K562 (cell line): Measurements from ENCODE around the gene APOM. TPM values are rescaled to one million over a fixed set of nuclear protein-coding genes. Genes with fewer than 3 reads are reported as not detected.

Source experiments
- DIDO1 ChIP-seq: fragments of 450-650 bp; IDR thresholded peaks from 2 replicates; pipeline ENCODE4 v1.6.1; 2016; ENCODE audit warnings: low read depth, missing biosample characterization, missing genetic modification characterization
- EP400 ChIP-seq: fragments of 450-650 bp; IDR thresholded peaks from 2 replicates; pipeline ENCODE4 v1.6.1; 2017; ENCODE audit warnings: antibody characterized with exemption, mild to moderate bottlenecking, moderate library complexity
- ESRRA ChIP-seq: fragments of 450-650 bp; IDR thresholded peaks from 2 replicates; pipeline ENCODE4 v1.6.1; 2014; ENCODE audit warnings: low read depth, mild to moderate bottlenecking, moderate library complexity, borderline replicate concordance
- EWSR1 ChIP-seq: fragments of 450-650 bp; IDR thresholded peaks from 2 replicates; pipeline ENCODE4 v1.6.1; 2018; ENCODE audit warnings: borderline replicate concordance, mild to moderate bottlenecking, low read depth, moderate library complexity; ENCODE audit not compliant: partially characterized antibody
- HDAC2 ChIP-seq: fragments of 450-650 bp; IDR thresholded peaks from 2 replicates; pipeline ENCODE4 v1.6.1; 2016; ENCODE audit warnings: mild to moderate bottlenecking
- KDM1A ChIP-seq, 2 experiments: fragments of 450-650 bp; IDR thresholded peaks; 2 replicates each; pipeline ENCODE4 v1.6.1; 2016; ENCODE audit warnings: mild to moderate bottlenecking in 2 of 2
- MAFF ChIP-seq: IDR thresholded peaks from 2 replicates; pipeline ENCODE4 v1.6.1; 2012; ENCODE audit warnings: low read length, improper control_type of control experiment
- MYC ChIP-seq, 2 experiments: fragments of 250-450 bp in 1 of 2; sonication (Bioruptor Pico) in 1 of 2; IDR thresholded peaks; 2 replicates each; pipeline versions ENCODE4 v1.5.1 to v1.6.1; 2012 to 2021; ENCODE audit warnings: low read depth in 2 of 2, borderline replicate concordance in 1 of 2, improper control_type of control experiment in 1 of 2, low read length in 1 of 2, mild to moderate bottlenecking in 1 of 2, moderate library complexity in 1 of 2
- POLR2AphosphoS5 ChIP-seq: IDR thresholded peaks from 2 replicates; pipeline ENCODE4 v1.6.1; 2011; ENCODE audit warnings: mild to moderate bottlenecking, low read depth, low read length, moderate library complexity; ENCODE audit not compliant: control insufficient read depth, insufficient read depth
- SRF ChIP-seq, 2 experiments: fragments of 250-450, 450-650 bp in 1 of 2; sonication (Bioruptor Pico) in 1 of 2; sonication (generic) in 1 of 2; formaldehyde crosslinking; IDR thresholded peaks; 2 replicates each; pipeline versions ENCODE4 v1.5.0 to v1.5.1; 2020 to 2022; ENCODE audit warnings: mild to moderate bottlenecking in 1 of 2, missing genetic modification reagents in 1 of 2
- STAT5A ChIP-seq: IDR thresholded peaks from 2 replicates; pipeline ENCODE4 v1.6.1; 2012; ENCODE audit warnings: low read length, inconsistent platforms, borderline replicate concordance
- TCF7L2 ChIP-seq: fragments of 150-350 bp; IDR thresholded peaks from 2 replicates; pipeline ENCODE4 v1.6.1; 2016; ENCODE audit warnings: low read depth, mild to moderate bottlenecking, low read length, moderate library complexity
- TRIM24 ChIP-seq, 2 experiments: fragments of 450-650 bp; IDR thresholded peaks; 2 replicates each; pipeline ENCODE4 v1.6.1; 2016
- ZBTB1 ChIP-seq: sonication (generic); formaldehyde crosslinking; IDR thresholded peaks from 2 replicates; pipeline ENCODE4 v1.8.1; 2023; ENCODE audit warnings: missing genetic modification reagents, low read depth, mild to moderate bottlenecking, borderline replicate concordance
- ZC3H4 ChIP-seq: sonication (generic); formaldehyde crosslinking; IDR thresholded peaks from 2 replicates; pipeline ENCODE4 v1.9.0; 2021; ENCODE audit warnings: missing genetic modification reagents, borderline replicate concordance
- ZHX1 ChIP-seq: fragments of 150-350 bp; conservative IDR thresholded peaks from 2 replicates; pipeline ENCODE4 v1.6.1; 2014; ENCODE audit warnings: low read length
- ZNF143 ChIP-seq: sonication (generic); formaldehyde crosslinking; IDR thresholded peaks from 2 replicates; pipeline ENCODE4 v1.9.0; 2022; ENCODE audit warnings: mild to moderate bottlenecking, missing genetic modification reagents
- ZNF239 ChIP-seq: fragments of 250-450 bp; sonication (Bioruptor Pico); IDR thresholded peaks from 2 replicates; pipeline ENCODE4 v1.4.0; 2020; ENCODE audit warnings: mild to moderate bottlenecking
- ZNF3 ChIP-seq: fragments of 250-450 bp; sonication (Bioruptor Pico); IDR thresholded peaks from 2 replicates; pipeline ENCODE4 v1.5.0; 2021; ENCODE audit warnings: mild to moderate bottlenecking, moderate library complexity
- ZNF561 ChIP-seq: fragments of 450-650 bp; formaldehyde crosslinking; conservative IDR thresholded peaks from 2 replicates; pipeline ENCODE4 v1.4.0; 2020; ENCODE audit warnings: mild to moderate bottlenecking, moderate library complexity
- ZNF668 ChIP-seq: fragments of 250-450 bp; sonication (Bioruptor Pico); IDR thresholded peaks from 2 replicates; pipeline ENCODE4 v1.8.0; 2022; ENCODE audit warnings: mild to moderate bottlenecking, inconsistent platforms
- polyA plus RNA-seq, 8 experiments: library from polyadenylated mRNA; depleted of rRNA in 4 of 8; stranded (reverse) in 5 of 8; unstranded in 3 of 8; fragments of >200 nt; fragmentation: Nextera tagmentation in 2 of 8; fragmentation: Illumina TruSeq in 1 of 8; extraction: Ambion mirVana in 2 of 8; extraction: Trizol in 1 of 8; gene quantifications; 2 replicates each; pipeline versions ENCODE4 v1.2.1 to v1.2.3, GENCODE V29; 2011 to 2014; ENCODE audit warnings: inconsistent platforms in 1 of 8, missing spikeins in 1 of 8
- total RNA-seq, 7 experiments: library from RNA; depleted of rRNA in 6 of 7; stranded (reverse); fragments of >200 nt in 6 of 7; fragmentation: Illumina TruSeq in 2 of 7; extraction: Trizol in 2 of 7; gene quantifications; 2 replicates each; pipeline versions ENCODE4 v1.2.1 to v1.2.3, GENCODE V29; 2011 to 2021; ENCODE audit warnings: low replicate concordance in 1 of 7
- TF ChIP-seq, protein P1 (sequence below): fragments of 450-650 bp; IDR thresholded peaks from 2 replicates; pipeline ENCODE4 v1.6.1; 2014; ENCODE audit warnings: low read depth, mild to moderate bottlenecking, moderate library complexity, borderline replicate concordance
- TF ChIP-seq, protein P2 (sequence below): fragments of 450-650 bp; IDR thresholded peaks from 2 replicates; pipeline ENCODE4 v1.6.1; 2016; ENCODE audit warnings: missing biosample characterization, missing genetic modification characterization

APOM gene
- total and polyA plus RNA-seq, 9 of the 15 experiments (the other 6 are each of a cell fraction or from before 2014, with no cell fraction given): 5.7 to 24.3 (median 10.4) TPM

DNA sequence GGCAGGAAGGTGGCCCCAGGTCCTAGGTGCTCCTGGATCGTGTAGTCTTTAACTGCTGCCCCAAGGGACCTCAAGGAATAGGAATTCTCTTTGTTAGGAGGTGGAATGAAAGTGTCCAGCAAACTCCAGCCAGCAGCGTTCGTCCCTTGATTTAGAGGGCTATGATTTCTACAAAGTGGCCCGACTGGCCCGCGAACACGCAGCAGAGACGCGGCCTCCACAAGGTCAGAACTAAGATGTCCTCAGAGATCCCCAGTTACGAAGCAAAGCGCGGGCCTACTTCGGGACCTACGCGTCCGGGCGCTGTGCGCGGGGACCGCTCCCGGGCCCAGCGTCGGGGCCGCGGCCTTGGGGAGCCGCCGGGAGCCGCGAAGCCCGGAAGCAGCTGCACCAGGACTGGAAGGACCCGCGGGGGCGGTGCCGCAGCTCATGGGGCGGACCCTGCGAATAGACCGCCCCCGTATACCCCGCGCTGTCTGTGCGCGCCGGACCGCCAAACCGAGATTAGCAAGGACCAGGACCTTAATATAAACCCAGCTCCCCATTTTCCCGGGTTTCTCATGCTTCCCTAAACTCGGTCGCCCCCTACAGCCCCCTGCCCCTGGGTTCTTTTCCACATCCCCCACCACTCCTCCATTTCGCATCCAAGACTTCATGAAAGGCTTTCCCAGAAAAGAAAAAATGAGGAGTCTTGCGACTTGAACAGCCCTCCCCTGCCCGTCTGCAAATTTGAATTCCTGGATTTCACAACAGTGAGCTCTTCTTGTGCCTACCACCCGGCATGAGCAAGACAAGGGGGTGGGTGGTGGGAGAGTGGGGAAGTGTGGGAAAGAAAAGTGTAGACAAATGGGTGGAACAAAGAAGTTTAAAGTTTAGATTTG lies 4.9 kb downstream of the APOM start, which contains the start of gene C6orf47 (continued):
- TF ChIP-seq TCF7L2: no peak
- TF ChIP-seq ZNF561 (CRISPR knock-in tag): peak; percentile 5; the same call in 1 of the 2 replicates
- no peak for TF ChIP-seq EP400
- TF ChIP-seq, protein P1, sequence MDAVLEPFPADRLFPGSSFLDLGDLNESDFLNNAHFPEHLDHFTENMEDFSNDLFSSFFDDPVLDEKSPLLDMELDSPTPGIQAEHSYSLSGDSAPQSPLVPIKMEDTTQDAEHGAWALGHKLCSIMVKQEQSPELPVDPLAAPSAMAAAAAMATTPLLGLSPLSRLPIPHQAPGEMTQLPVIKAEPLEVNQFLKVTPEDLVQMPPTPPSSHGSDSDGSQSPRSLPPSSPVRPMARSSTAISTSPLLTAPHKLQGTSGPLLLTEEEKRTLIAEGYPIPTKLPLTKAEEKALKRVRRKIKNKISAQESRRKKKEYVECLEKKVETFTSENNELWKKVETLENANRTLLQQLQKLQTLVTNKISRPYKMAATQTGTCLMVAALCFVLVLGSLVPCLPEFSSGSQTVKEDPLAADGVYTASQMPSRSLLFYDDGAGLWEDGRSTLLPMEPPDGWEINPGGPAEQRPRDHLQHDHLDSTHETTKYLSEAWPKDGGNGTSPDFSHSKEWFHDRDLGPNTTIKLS: 0 out of 2 replicates have a peak, but pooled peaks have one; percentile 31
- TF ChIP-seq ZBTB1 (CRISPR knock-in tag): peak; percentile 79
- TF ChIP-seq STAT5A: no peak; the same call in 1 of the 2 replicates
- TF ChIP-seq MYC (IDR thresholded peaks at IDR 0.05; ENCODE audit: low read depth, low read length): peak; percentile 68
- peak; percentile 57 for TF ChIP-seq MYC (CRISPR knock-in tag; IDR thresholded peaks at IDR 0.05; ENCODE audit: borderline replicate concordance, low read depth)
- no peak for TF ChIP-seq ZNF239 (CRISPR knock-in tag)
- peak; percentile 82 for TF ChIP-seq ESRRA
- no peak for TF ChIP-seq ZC3H4 (CRISPR knock-in tag)
- no peak for TF ChIP-seq ZNF3 (CRISPR knock-in tag)
- TF ChIP-seq POLR2AphosphoS5: peak; percentile 92
- TF ChIP-seq SRF (CRISPR knock-in tag; IDR thresholded peaks at IDR 0.05): peak in 1 of 2 experiments; percentile 5; a peak in 3 of 4 replicates
- TF ChIP-seq EWSR1: no peak
- TF ChIP-seq, protein P2, sequence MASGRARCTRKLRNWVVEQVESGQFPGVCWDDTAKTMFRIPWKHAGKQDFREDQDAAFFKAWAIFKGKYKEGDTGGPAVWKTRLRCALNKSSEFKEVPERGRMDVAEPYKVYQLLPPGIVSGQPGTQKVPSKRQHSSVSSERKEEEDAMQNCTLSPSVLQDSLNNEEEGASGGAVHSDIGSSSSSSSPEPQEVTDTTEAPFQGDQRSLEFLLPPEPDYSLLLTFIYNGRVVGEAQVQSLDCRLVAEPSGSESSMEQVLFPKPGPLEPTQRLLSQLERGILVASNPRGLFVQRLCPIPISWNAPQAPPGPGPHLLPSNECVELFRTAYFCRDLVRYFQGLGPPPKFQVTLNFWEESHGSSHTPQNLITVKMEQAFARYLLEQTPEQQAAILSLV (tag): no peak
- TF ChIP-seq HDAC2: no peak
- peak; percentile 23; the same call in 1 of the 2 replicates for TF ChIP-seq DIDO1 (tag)
- TF ChIP-seq MAFF: no peak
- peak in 1 of 2 experiments; percentile 37; a peak in 2 of 4 replicates for TF ChIP-seq TRIM24 (IDR thresholded peaks at IDR 0.05)
- no peak for TF ChIP-seq KDM1A (IDR thresholded peaks at IDR 0.05)
- TF ChIP-seq ZNF668 (CRISPR knock-in tag): no peak; the same call in 1 of the 2 replicates
- no peak for TF ChIP-seq ZNF143 (CRISPR knock-in tag)
- TF ChIP-seq ZHX1: no peak; the same call in 1 of the 2 replicates
